ENCODE measurements around the gene RNH1.

Gene RNH1

DNA sequence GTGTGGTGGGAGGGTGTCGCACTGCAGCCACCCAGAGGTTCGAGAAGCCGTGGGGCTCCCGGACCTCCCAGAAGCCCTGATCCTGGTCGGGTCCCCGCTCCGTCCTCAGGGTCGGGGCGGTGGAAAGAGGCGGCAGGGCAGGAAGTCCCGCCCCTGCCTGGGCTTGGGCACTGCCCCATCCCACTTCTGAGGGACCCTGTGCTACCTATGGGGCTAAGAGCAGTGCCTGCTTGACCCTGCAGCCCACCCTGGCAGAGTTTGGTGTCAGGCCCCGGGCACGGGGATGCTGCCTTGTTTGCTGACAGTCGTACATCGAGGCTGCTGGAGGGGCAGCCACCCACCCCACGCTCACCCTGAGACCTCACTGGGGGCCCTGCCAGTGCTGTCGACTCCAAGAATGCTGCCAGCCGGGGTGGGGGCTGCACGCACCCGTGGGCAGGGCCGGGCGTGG is 19.4 kb downstream of the RNH1 start:
- H3K36me3 Mint-ChIP-seq, result peaks cover 4% of the 10 kb centered on the region
- no peak overlapping the region for H3K4me3 Mint-ChIP-seq
- ATAC-seq (no peak), DNase-seq (ENCODE audit: low spot score in 2 of 2) (no peak)
- no peaks in the 10 kb centered on the region for H3K9me3 Mint-ChIP-seq
- no peaks in the 10 kb centered on the region for H3K4me1 Mint-ChIP-seq
- no peak overlapping the region for H3K27ac Mint-ChIP-seq

GRCh38 chr11:486189-486588 is 20.9 kb downstream of the RNH1 start:
- no peaks in the 10 kb centered on the region for H3K36me3 Mint-ChIP-seq
- no peaks in the 10 kb centered on the region for H3K4me1 Mint-ChIP-seq
- no peak for DNase-seq (ENCODE audit: low spot score in 2 of 2)
- H3K4me3 Mint-ChIP-seq, result no peak overlapping the region
- no peak overlapping the region for H3K27ac Mint-ChIP-seq
- no peaks in the 10 kb centered on the region for H3K9me3 Mint-ChIP-seq
- ATAC-seq, result no peak

DNA sequence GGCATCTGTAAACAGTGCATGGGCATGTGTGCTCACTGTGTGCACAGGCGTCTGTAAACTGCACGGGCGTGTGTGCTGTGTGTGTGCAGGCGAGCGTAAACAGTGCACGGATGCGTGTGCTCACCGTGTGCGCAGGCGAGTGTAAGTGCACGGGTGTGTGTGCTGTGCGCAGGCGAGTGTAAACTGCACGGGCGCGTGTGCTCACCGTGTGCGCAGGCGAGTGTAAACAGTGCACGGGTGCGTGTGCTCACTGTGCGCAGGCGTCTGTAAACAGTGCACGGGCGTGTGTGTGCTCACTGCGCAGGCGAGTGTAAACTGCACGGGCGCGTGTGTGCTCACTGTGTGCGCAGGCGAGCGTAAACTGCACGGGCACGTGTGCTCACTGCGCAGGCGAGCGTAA is 22.4 kb downstream of the RNH1 start:
- no peak for DNase-seq (ENCODE audit: low spot score in 2 of 2)
- no peak for ATAC-seq
- H3K4me3 Mint-ChIP-seq, result no peak overlapping the region
- H3K4me1 Mint-ChIP-seq, result no peaks in the 10 kb centered on the region
- H3K9me3 Mint-ChIP-seq, result no peaks in the 10 kb centered on the region
- no peak overlapping the region for H3K27ac Mint-ChIP-seq
- H3K36me3 Mint-ChIP-seq, result no peaks in the 10 kb centered on the region

GRCh38 chr11:479311-479710 is 27.7 kb downstream of the RNH1 start:
- no peaks in the 10 kb centered on the region for H3K9me3 Mint-ChIP-seq
- no peaks in the 10 kb centered on the region for H3K4me1 Mint-ChIP-seq
- H3K27ac Mint-ChIP-seq, result no peak overlapping the region
- no peak for ATAC-seq
- no peak for DNase-seq (ENCODE audit: low spot score in 2 of 2)
- no peak overlapping the region for H3K4me3 Mint-ChIP-seq
- no peaks in the 10 kb centered on the region for H3K36me3 Mint-ChIP-seq

DNA sequence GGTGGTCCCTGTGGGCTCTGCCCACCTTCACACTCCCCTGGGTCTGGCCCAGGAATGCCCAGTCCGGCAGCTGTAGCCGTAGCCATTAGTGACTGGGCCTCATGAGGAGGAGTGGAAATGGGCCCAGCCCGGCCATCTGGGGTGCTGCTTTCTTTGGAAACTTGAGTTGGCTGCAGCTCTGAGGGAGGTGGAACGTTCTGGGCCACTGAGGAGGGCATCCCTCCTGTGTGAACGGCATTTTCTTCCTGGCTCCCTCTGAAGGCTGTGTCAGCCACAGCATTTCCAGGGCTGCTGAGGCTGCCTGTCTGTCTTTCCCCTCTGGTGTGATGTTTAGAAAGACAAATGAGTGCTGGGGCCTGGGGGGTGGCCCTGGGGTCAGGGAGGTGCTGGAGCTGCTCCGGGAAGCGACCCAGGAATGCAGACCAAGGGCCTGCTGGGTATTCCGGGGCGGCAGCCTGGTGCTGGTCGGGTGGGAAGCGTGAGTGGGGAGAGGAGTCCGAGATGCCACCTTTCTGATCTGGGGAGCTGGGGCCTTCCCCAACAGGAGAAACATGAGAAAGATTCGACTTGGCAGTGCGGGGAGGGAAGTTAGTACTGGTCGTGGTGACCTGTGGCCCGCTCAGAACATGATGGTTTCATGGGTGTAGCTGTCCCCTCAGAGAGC is 29.9 kb downstream of the RNH1 start:
- H3K4me1 Mint-ChIP-seq, result no peaks in the 10 kb centered on the region
- no peak for DNase-seq (ENCODE audit: low spot score in 2 of 2)
- H3K4me3 Mint-ChIP-seq, result no peak overlapping the region
- H3K27ac Mint-ChIP-seq, result no peak overlapping the region
- no peak for ATAC-seq
- peaks cover 7% of the 10 kb centered on the region for H3K36me3 Mint-ChIP-seq
- no peaks in the 10 kb centered on the region for H3K9me3 Mint-ChIP-seq

DNA sequence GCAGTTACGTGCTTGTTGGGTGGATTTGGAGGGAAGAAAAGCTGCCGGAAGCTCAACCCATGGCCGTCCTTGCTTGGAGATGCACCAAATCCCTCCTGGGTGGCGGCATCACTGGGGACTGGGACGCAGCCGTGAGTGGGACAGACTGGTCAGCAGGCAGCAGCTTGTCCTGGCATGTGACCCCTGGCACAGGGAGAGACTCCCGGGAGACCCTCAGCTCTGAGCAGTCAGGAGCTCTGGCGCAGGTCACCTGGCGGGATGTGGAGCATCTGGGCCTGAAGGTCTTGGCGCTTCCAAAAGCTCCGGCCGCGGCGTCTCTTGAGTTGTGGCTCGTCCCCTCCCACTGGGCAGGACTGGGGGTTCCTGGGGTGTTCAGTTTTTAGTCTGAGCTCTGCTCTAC is 30.6 kb downstream of the RNH1 start:
- Mint-ChIP-seq H3K27ac (no peak overlapping the region), H3K36me3 (peaks cover 7% of the 10 kb centered on the region), H3K4me3 (no peak overlapping the region), H3K9me3 (no peaks in the 10 kb centered on the region), H3K4me1 (no peaks in the 10 kb centered on the region)
- no peak for DNase-seq (ENCODE audit: low spot score in 2 of 2)
- no peak for ATAC-seq

DNA sequence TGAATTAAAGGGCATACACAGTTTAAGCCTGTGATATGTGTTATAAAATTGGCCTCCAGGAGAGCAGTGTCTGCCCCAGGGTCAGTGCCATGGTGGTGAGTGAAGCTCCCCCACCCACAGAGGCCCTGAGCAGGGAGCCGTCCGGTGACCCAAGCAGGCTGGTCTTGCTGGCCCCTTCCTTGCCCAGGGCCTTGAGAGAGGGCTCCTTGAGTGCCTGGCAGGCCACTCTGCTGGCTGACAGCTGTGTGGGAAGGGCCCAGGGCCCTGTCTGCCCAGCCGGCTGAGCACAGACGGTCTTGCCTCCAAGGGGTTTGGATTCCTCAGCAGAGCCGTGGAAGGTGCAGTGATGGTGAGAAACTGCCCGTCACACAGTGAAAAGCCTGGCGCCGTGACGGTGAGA is 31.1 kb downstream of the RNH1 start:
- Mint-ChIP-seq H3K36me3 (peaks cover 7% of the 10 kb centered on the region), H3K4me3 (no peak overlapping the region), H3K9me3 (no peaks in the 10 kb centered on the region), H3K27ac (no peak overlapping the region), H3K4me1 (no peaks in the 10 kb centered on the region)
- ATAC-seq (no peak), DNase-seq (ENCODE audit: low spot score in 2 of 2) (no peak)

DNA sequence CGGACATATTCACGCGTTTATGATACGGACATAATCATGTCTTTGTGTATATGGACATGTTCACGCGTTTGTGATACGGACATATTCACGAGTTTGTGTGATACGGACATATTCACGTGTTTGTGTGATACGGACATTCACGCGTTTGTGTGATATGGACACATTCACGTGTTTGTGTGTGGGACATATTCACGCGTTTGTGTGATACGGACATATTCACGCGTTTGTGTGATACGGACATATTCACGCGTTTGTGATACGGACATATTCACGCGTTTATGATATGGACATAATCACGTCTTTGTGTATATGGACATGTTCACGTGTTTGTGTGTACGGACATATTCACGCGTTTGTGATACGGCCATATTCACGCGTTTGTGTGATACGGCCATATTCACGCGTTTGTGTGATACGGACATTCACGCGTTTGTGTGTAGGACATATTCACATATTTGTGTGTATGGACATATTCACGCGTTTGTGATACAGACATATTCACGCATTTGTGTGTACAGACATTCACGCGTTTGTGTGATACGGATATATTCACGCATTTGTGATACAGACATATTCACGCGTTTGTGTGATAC is 32.0 kb downstream of the RNH1 start:
- Mint-ChIP-seq H3K9me3 (no peaks in the 10 kb centered on the region), H3K4me1 (no peaks in the 10 kb centered on the region), H3K36me3 (peaks cover 7% of the 10 kb centered on the region), H3K27ac (no peak overlapping the region), H3K4me3 (no peak overlapping the region)
- DNase-seq (ENCODE audit: low spot score in 2 of 2) (no peak), ATAC-seq (no peak)

DNA sequence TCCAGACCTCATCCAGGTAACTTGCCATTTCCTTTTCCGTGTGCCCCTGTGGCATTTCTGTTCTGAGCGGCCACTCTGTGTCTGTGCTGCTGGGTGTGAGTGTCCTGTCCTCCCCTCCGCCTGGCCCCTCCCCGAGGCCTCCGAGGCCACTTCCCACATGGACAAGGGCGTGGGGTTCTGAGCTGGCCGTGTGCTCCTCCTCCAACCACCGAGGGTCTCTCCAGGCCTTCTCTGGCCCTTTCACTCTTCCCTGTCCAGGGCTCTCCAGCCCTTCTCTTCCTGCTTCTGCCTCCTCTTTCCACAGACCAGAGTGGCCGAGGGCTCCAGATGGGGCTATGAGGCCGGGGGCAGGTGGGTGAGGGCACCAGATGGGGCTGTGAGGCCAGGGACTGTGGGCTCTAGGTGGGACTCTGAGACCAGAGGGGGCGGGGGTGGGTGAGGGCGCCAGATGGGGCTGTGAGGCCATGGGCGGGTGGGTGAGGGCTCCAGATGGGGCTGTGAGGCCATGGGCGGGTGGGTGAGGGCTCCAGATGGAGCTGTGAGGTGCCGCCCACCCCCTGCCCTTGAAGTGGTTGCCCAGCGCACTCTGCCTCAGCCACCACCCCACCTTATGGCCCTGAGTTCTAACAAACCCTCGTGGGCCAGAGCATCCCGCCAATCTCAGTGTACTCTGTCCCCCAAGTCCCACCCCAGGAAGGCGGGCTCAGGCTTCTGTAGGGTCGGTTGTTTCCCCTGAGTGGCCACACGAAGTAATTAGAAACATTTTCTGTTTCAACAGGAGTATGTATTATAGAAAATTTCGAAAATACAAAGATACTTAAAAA is 32.9 kb downstream of the RNH1 start:
- Mint-ChIP-seq H3K9me3 (no peaks in the 10 kb centered on the region), H3K36me3 (peaks cover 7% of the 10 kb centered on the region), H3K4me1 (no peaks in the 10 kb centered on the region), H3K4me3 (no peak overlapping the region), H3K27ac (no peak overlapping the region)
- ATAC-seq (no peak), DNase-seq (ENCODE audit: low spot score in 2 of 2) (no peak)

DNA sequence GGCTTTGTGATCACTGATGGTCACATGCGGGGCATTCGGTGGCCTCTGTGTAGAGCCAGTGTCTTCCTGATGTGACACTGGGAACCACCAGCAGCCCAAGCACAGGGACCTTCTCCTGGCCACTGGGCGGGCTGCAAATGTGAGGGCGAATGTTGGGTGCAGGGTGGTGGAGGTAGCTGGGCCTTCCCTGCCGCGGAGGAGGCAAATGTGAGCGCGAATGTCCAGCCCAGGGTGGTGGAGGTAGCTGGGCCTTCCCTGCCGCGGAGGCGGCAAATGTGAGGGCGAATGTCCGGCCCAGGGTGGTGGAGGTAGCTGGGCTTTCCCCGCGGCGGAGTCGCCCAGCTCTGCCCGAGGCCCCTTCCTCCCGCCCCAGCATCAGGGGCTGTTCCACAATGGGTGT is 33.6 kb downstream of the RNH1 start:
- no peak overlapping the region for H3K4me3 Mint-ChIP-seq
- DNase-seq (ENCODE audit: low spot score in 2 of 2), result no peak
- H3K27ac Mint-ChIP-seq, result no peak overlapping the region
- peaks cover 1% of the 10 kb centered on the region for H3K4me1 Mint-ChIP-seq
- no peaks in the 10 kb centered on the region for H3K9me3 Mint-ChIP-seq
- peaks cover 7% of the 10 kb centered on the region for H3K36me3 Mint-ChIP-seq
- ATAC-seq, result no peak

GRCh38 chr11:472816-473215 is 34.2 kb downstream of the RNH1 start:
- Mint-ChIP-seq H3K9me3 (no peaks in the 10 kb centered on the region), H3K36me3 (peaks cover 7% of the 10 kb centered on the region), H3K4me1 (peaks cover 7% of the 10 kb centered on the region), H3K27ac (no peak overlapping the region), H3K4me3 (no peak overlapping the region)
- ATAC-seq (no peak), DNase-seq (ENCODE audit: low spot score in 2 of 2) (no peak)

DNA sequence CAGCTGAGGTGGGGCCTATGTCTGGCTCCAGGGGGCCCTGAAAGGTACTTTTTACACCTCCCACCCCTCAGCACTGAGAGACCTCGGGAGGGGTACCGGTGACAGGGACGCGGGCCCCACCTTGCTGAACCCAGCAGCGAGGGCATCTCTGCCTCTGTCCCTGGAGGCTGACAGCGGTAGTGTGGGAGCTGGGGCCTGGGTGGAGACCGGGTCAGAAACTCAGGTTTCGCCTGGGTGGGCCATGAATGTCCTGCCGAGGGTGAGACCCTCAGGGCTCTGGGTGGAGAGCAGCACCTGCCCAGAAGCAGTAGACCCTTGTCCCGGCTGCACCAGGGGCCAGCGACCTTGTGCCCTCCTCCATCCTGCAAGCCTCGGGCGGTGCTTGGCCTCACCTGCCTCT is 34.8 kb downstream of the RNH1 start:
- H3K4me3 Mint-ChIP-seq, result no peak overlapping the region
- DNase-seq (ENCODE audit: low spot score in 2 of 2), result no peak
- peaks cover 8% of the 10 kb centered on the region for H3K4me1 Mint-ChIP-seq
- no peaks in the 10 kb centered on the region for H3K9me3 Mint-ChIP-seq
- no peak for ATAC-seq
- no peak overlapping the region for H3K27ac Mint-ChIP-seq
- H3K36me3 Mint-ChIP-seq, result peaks cover 7% of the 10 kb centered on the region

DNA sequence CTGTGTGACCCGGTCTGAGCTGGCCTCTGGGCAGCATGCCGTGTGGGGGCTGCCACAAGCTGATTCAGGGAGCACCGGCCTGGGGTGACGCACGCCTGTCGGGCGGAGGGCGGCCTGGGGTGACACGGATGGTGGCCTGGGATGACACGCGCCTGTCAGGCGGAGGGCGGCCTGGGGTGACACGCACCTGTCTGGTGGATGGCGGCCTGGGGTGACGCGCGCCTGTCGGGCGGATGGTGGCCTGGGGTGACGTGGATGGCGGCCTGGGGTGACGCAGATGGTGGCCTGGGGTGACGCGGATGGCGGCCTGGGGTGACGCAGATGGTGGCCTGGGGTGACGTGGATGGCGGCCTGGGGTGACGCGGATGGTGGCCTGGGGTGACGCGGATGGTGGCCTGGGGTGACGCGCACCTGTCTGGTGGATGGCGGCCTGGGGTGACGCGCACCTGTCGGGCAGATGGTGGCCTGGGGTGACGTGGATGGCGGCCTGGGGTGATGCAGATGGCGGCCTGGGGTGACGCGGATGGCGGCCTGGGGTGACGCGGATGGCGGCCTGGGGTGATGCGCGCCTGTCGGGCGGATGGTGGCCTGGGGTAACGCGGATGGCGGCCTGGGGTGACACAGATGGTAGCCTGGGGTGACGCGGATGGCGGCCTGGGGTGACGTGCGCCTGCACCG is 35.4 kb downstream of the RNH1 start:
- DNase-seq (ENCODE audit: low spot score in 2 of 2) (no peak), ATAC-seq (no peak)
- H3K4me1 Mint-ChIP-seq, result peaks cover 8% of the 10 kb centered on the region
- H3K9me3 Mint-ChIP-seq, result no peaks in the 10 kb centered on the region
- H3K27ac Mint-ChIP-seq, result no peak overlapping the region
- H3K36me3 Mint-ChIP-seq, result peaks cover 7% of the 10 kb centered on the region
- H3K4me3 Mint-ChIP-seq, result no peak overlapping the region

DNA sequence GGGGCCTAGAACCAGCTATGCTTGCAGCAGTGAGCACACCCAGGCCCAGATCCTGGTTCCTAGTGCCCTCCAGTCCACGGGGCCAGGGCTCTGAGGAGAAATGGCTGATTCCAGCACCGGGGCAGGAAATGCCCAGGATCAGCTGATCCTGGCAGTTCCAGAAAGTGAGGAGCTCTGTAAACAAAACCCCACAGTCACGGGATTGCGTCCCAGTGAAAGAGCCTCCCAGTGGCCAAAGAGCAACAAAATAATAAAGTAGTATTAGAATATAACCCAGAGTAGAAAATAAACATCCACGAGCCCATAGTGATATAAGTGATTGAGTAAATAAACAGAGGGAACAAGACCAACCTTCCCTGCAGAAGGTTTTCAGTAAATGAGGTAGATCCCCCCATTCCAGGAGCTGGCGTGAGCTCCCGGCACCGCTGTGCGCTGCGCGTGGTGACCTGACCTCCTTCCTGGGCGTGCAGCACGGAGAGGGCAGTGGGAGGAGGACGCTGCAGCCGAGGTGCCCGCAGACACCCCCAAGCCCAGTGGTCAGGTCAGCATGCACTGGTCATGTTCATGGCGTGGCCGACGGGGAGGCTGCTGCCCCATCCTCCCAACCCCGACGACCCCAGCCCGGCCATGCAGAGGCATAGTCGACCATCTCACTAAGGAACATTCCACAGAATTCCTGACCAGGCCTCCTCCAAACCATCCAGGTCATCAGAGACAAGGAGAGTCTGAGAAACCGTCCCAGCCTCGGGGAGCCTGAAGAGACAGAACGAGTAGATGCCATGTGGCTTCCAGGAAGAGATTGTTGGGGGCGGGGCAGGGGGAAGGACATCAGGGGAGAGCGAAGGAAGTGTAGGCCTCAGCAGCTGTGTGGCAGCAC is 37.1 kb downstream of the RNH1 start:
- H3K4me3 Mint-ChIP-seq, result no peak overlapping the region
- no peaks in the 10 kb centered on the region for H3K9me3 Mint-ChIP-seq
- no peak for DNase-seq (ENCODE audit: low spot score in 2 of 2)
- H3K36me3 Mint-ChIP-seq, result peaks cover 7% of the 10 kb centered on the region
- H3K27ac Mint-ChIP-seq, result no peak overlapping the region
- ATAC-seq, result no peak
- peaks cover 8% of the 10 kb centered on the region for H3K4me1 Mint-ChIP-seq

All from stimulated activated effector memory CD8-positive, alpha-beta T cell treated with anti-CD3 and anti-CD28 coated beads, Interleukin-12 subunit alpha, Interleukin-12 subunit beta, amount 100 ng/mL, for 72 hours (primary cell).